ENCODE data around the gene NUAK1. TPM values are rescaled to one million over a fixed set of nuclear protein-coding genes. Genes with fewer than 3 reads are reported as not detected.

NUAK1 gene
- total RNA-seq, 4 donors from 2014 or later = 9.4 to 56.8 (median 26.8) TPM

GRCh38 chr12:106042037-106042436, 96.7 kb downstream of the NUAK1 start:
- no peaks in the 10 kb centered on the region for H3K27me3 ChIP-seq
- H3K27ac ChIP-seq = no peak overlapping the region
- intact Hi-C loops (cut with DNase I; ENCODE audit: low total_unique reads) = no loop called here
- no peaks in the 10 kb centered on the region for H3K9me3 ChIP-seq
- no peaks in the 10 kb centered on the region for H3K36me3 ChIP-seq
- H3K4me3 ChIP-seq = no peak overlapping the region
- H3K4me1 ChIP-seq = no peaks in the 10 kb centered on the region
- no peak for DNase-seq
- TF ChIP-seq POLR2A (IDR thresholded peaks at IDR 0.05) (no peak), CTCF (IDR thresholded peaks at IDR 0.05) (no peak)

DNA sequence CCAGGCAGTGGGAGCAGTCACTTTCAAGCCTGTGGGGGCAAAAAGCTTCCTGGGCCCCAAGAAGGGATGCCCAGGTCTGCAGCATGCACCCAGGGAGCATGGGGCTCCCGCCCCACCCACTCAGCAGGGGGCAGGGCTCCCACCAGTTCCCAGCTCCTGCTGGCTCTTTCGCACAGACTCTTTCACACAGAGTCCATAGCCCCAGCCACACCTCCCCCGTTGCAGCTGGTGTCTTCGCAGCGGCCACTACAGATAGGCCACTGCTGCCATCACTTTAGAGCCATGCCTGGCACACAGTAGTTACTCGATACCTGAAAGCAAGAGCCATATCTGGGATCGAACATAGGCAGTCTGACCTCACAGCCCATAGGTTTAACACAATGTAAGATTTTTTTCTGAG, 98.2 kb downstream of the NUAK1 start:
- Histone ChIP-seq H3K36me3 (no peaks in the 10 kb centered on the region), H3K4me1 (no peaks in the 10 kb centered on the region), H3K9me3 (no peaks in the 10 kb centered on the region), H3K4me3 (no peak overlapping the region), H3K27me3 (no peaks in the 10 kb centered on the region), H3K27ac (no peak overlapping the region)
- intact Hi-C loops (cut with DNase I; ENCODE audit: low total_unique reads) = no loop called here
- TF ChIP-seq POLR2A (IDR thresholded peaks at IDR 0.05) (no peak), CTCF (IDR thresholded peaks at IDR 0.05) (no peak)
- DNase-seq = no peak

- no peak overlapping the region for H3K27ac ChIP-seq
- intact Hi-C loops (cut with DNase I; ENCODE audit: low total_unique reads) = no loop called here
- DNase-seq = no peak
Measured at GRCh38 chr12:106039646-106040404, 98.9 kb downstream of the NUAK1 start.

DNA sequence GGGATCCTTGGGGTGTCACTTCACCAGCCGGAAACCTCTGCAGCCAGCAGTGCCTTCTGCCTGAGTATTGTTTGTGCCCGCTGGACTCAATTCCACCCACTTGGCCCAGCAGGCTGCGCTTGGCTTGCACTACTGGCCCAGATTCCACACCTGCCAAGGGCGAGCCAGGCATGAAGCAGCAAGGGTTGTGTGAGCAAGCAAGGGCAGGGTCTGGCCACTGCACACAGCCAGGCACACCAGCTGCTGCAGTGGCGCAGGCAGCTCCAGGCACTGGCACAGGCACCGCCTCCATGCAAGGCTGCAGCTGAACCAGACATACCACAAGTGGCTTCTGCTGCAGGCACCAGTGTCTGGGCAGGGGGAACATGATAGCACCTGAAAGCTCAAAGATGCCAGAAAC, 99.5 kb downstream of the NUAK1 start:
- TF ChIP-seq CTCF (IDR thresholded peaks at IDR 0.05) (no peak), POLR2A (IDR thresholded peaks at IDR 0.05) (no peak)
- no peaks in the 10 kb centered on the region for H3K4me1 ChIP-seq
- H3K4me3 ChIP-seq = no peak overlapping the region
- intact Hi-C loops (cut with DNase I; ENCODE audit: low total_unique reads) = no loop called here
- H3K27me3 ChIP-seq = no peaks in the 10 kb centered on the region
- H3K9me3 ChIP-seq = no peaks in the 10 kb centered on the region
- no peak for DNase-seq
- H3K36me3 ChIP-seq = no peaks in the 10 kb centered on the region
- no peak overlapping the region for H3K27ac ChIP-seq

More at GRCh38 chr12:106039646-106040404, 98.9 kb downstream of the NUAK1 start:
- no peak for TF ChIP-seq CTCF (IDR thresholded peaks at IDR 0.05)
- TF ChIP-seq POLR2A (IDR thresholded peaks at IDR 0.05) = no peak
- Histone ChIP-seq H3K4me1 (no peaks in the 10 kb centered on the region), H3K27me3 (no peaks in the 10 kb centered on the region), H3K4me3 (no peak overlapping the region), H3K9me3 (no peaks in the 10 kb centered on the region), H3K36me3 (no peaks in the 10 kb centered on the region)

DNA sequence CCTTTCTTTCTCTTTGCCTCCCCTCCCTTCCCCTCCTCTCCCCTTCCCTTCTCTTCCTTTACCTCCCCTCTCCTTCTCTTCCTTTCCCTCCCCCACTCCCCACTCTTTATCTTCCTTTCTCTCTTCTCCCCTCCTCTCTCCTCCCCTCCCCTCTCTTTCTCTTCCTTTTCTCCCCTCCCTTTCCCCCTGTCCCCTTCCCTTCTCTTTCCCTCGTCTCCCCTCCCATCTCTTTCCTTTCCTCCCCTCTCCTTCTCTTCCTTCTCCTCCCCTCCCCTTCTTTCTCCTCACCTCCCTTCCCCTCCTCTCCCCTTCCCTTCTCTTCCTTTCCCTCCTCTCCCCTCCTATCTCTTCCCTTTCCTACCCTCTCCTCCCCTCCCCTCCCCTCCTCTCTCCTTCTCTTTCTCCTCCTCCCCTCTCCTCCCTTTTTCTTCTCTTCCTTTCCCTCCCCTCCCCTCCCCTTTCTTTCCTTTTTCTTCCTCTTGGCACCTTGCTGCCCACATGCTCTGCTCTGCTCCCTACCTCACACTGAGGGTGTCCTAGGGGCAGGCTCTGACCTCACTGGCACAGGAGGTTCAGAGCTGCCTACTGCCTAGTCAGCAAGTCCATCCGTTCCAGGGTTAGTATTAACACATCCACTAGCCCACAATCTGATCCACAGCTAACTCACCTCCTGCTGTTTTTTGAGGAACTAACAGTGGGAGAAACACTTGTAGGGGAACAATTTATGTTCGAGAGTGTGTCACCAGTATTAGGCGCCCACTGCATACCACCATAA, 101.0 kb downstream of the NUAK1 start:
- no peak for TF ChIP-seq POLR2A (IDR thresholded peaks at IDR 0.05)
- no peak for TF ChIP-seq CTCF (IDR thresholded peaks at IDR 0.05)
- no peak for DNase-seq

More for the DNA sequence above, 101.0 kb downstream of the NUAK1 start:
- Histone ChIP-seq H3K36me3 (no peaks in the 10 kb centered on the region), H3K27me3 (no peaks in the 10 kb centered on the region), H3K4me1 (no peaks in the 10 kb centered on the region), H3K9me3 (no peaks in the 10 kb centered on the region), H3K27ac (no peak overlapping the region), H3K4me3 (no peak overlapping the region)
- intact Hi-C loops (cut with DNase I; ENCODE audit: low total_unique reads) = no loop called here
